ENCODE results near the gene ARGLU1. TPM values are rescaled to one million over a fixed set of nuclear protein-coding genes. Genes with fewer than 3 reads are reported as not detected.
"Not testable (repeated sequence)": the region's sequence is repeated elsewhere in the genome, so short reads cannot be mapped to it uniquely, and the experiment has no call there.

Gene ARGLU1
- polyA plus RNA-seq, 1 donor (not counting 4 experiments of a cell fraction or from before 2014, with no cell fraction given) = 96.8 TPM

DNA sequence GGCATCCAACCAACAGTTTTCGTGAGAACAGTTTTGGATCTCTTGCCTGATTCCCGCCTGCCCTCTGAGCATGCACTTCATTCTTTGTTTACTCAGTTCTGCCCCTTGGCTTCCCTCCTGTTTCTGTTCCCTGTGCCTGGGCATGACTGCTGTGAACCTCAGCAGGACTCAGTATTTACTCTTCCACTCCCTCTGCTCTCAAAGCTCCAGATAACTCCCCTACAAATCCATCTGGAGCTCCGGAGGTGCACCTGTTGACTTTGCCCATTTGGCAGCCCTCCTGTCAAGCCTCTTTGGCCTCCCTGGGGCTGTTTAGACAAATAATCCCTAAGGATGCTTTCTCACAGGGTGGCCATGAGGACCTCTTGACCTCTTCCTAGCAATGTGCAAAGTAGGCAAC lies 34.2 kb upstream of the ARGLU1 start:
- Histone ChIP-seq H3K4me1 (ENCODE audit: control insufficient read depth, extremely low read depth, insufficient read depth, low read length) (peaks cover 4% of the 10 kb centered on the region), H2AFZ (ENCODE audit: control insufficient read depth, low read length) (no peak overlapping the region), H3K9me1 (ENCODE audit: control insufficient read depth, extremely low read depth, insufficient read depth, low read length) (no peaks in the 10 kb centered on the region), H3K27me3 (ENCODE audit: control insufficient read depth, extremely low read depth, insufficient read depth, low read length) (no peaks in the 10 kb centered on the region), H3K9ac (ENCODE audit: control insufficient read depth, extremely low read depth, insufficient read depth, low read length) (no peak overlapping the region), H3K4me3 (ENCODE audit: control insufficient read depth in 2 of 3, extremely low read depth in 1 of 3, insufficient read depth in 2 of 3, low read depth in 1 of 3, low read length in 3 of 3) (no peak overlapping the region), H3K4me2 (ENCODE audit: control insufficient read depth, extremely low read depth, insufficient read depth, low read depth, low read length) (no peak overlapping the region), H3K79me2 (ENCODE audit: control insufficient read depth, insufficient read depth, low read length) (no peaks in the 10 kb centered on the region), H3K36me3 (ENCODE audit: control insufficient read depth in 2 of 2, extremely low read depth in 1 of 2, insufficient read depth in 2 of 2, low read length in 2 of 2) (no peaks in the 10 kb centered on the region), H3K9me3 (ENCODE audit: control insufficient read depth, low read depth, low read length) (no peaks in the 10 kb centered on the region), H3K27ac (ENCODE audit: control insufficient read depth, insufficient read depth, low read length) (no peak overlapping the region), H4K20me1 (ENCODE audit: control insufficient read depth, extremely low read depth, insufficient read depth, low read length) (no peaks in the 10 kb centered on the region)
- TF ChIP-seq, protein P1, sequence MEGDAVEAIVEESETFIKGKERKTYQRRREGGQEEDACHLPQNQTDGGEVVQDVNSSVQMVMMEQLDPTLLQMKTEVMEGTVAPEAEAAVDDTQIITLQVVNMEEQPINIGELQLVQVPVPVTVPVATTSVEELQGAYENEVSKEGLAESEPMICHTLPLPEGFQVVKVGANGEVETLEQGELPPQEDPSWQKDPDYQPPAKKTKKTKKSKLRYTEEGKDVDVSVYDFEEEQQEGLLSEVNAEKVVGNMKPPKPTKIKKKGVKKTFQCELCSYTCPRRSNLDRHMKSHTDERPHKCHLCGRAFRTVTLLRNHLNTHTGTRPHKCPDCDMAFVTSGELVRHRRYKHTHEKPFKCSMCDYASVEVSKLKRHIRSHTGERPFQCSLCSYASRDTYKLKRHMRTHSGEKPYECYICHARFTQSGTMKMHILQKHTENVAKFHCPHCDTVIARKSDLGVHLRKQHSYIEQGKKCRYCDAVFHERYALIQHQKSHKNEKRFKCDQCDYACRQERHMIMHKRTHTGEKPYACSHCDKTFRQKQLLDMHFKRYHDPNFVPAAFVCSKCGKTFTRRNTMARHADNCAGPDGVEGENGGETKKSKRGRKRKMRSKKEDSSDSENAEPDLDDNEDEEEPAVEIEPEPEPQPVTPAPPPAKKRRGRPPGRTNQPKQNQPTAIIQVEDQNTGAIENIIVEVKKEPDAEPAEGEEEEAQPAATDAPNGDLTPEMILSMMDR (optimal IDR thresholded peaks at IDR 0.05 in 1 of 3, IDR thresholded peaks at IDR 0.05 in 1 of 3, conservative IDR thresholded peaks at IDR 0.05 in 1 of 3; ENCODE audit: extremely low read depth in 1 of 3, insufficient read depth in 2 of 3, low read length in 3 of 3) = no peak
- DNase-seq (ENCODE audit: low read depth, low spot score) (no peak), FAIRE-seq (no peak)
- dilution Hi-C loops (cut with MboI; ENCODE audit: extremely low pct_ligation_motif_present, low sequenced_read_pairs) = no loop called here

DNA sequence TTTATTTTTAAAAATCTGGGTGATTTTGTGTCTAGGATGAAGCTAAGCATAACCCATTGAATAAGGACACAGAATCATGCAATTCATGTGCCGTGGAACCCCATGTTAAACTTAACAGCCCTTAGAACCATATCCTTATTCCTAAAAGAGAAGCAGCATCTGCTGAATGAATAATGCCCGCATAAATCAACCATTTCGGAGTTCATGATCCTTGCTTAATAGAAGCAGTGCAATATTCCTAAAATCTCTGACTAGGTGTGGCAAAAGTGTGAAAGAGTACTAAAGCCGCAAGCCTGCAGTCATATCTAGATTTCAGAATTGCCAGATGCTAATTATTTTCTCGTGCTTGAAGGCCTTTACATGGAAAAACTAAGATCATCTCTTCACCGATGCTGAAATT lies 33.6 kb upstream of the ARGLU1 start:
- no peak for FAIRE-seq
- dilution Hi-C loops (cut with MboI; ENCODE audit: extremely low pct_ligation_motif_present, low sequenced_read_pairs) = no loop called here

DNA sequence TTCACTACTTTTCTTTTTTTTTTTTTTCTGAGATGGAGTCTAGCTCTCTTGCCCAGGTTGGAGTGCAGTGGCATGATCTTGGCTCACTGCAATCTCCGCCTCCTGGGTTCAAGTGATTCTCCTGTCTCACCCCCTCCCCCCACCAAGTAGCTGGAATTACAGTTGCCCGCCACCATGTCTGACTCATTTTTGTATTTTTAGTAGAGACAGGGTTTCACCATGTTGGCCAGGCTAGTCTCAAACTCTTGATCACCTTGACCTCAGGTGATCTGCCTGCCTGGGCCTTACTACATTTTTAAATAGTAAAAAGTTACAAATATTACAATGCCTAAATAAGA lies 32.8 kb upstream of the ARGLU1 start:
- H3K9me3 ChIP-seq (ENCODE audit: control insufficient read depth, low read depth, low read length); dilution Hi-C loops (cut with MboI; ENCODE audit: extremely low pct_ligation_motif_present, low sequenced_read_pairs); H4K20me1 ChIP-seq (ENCODE audit: control insufficient read depth, extremely low read depth, insufficient read depth, low read length); H3K9ac ChIP-seq (ENCODE audit: control insufficient read depth, extremely low read depth, insufficient read depth, low read length); DNase-seq (ENCODE audit: low read depth, low spot score); H3K27ac ChIP-seq (ENCODE audit: control insufficient read depth, insufficient read depth, low read length); H3K4me1 ChIP-seq (ENCODE audit: control insufficient read depth, extremely low read depth, insufficient read depth, low read length); H2AFZ ChIP-seq (ENCODE audit: control insufficient read depth, low read length); H3K4me2 ChIP-seq (ENCODE audit: control insufficient read depth, extremely low read depth, insufficient read depth, low read depth, low read length); H3K9me1 ChIP-seq (ENCODE audit: control insufficient read depth, extremely low read depth, insufficient read depth, low read length); H3K27me3 ChIP-seq (ENCODE audit: control insufficient read depth, extremely low read depth, insufficient read depth, low read length); H3K4me3 ChIP-seq (ENCODE audit: control insufficient read depth in 2 of 3, extremely low read depth in 1 of 3, insufficient read depth in 2 of 3, low read depth in 1 of 3, low read length in 3 of 3); FAIRE-seq; H3K36me3 ChIP-seq (ENCODE audit: control insufficient read depth in 2 of 2, extremely low read depth in 1 of 2, insufficient read depth in 2 of 2, low read length in 2 of 2); H3K79me2 ChIP-seq (ENCODE audit: control insufficient read depth, insufficient read depth, low read length): not testable (repeated sequence)

More for the DNA sequence above, 33.6 kb upstream of the ARGLU1 start:
- H3K27me3 ChIP-seq (ENCODE audit: control insufficient read depth, extremely low read depth, insufficient read depth, low read length) = no peaks in the 10 kb centered on the region
- TF ChIP-seq, protein P1 (optimal IDR thresholded peaks at IDR 0.05 in 1 of 3, IDR thresholded peaks at IDR 0.05 in 1 of 3, conservative IDR thresholded peaks at IDR 0.05 in 1 of 3; ENCODE audit: extremely low read depth in 1 of 3, insufficient read depth in 2 of 3, low read length in 3 of 3) = no peak
- TF ChIP-seq EZH2 (IDR thresholded peaks at IDR 0.05; ENCODE audit: low read length) = no peak
- H3K36me3 ChIP-seq (ENCODE audit: control insufficient read depth in 2 of 2, extremely low read depth in 1 of 2, insufficient read depth in 2 of 2, low read length in 2 of 2) = no peaks in the 10 kb centered on the region
- no peak for DNase-seq (ENCODE audit: low read depth, low spot score)
- H3K9ac ChIP-seq (ENCODE audit: control insufficient read depth, extremely low read depth, insufficient read depth, low read length) = no peak overlapping the region
- no peaks in the 10 kb centered on the region for H3K9me3 ChIP-seq (ENCODE audit: control insufficient read depth, low read depth, low read length)
- H3K9me1 ChIP-seq (ENCODE audit: control insufficient read depth, extremely low read depth, insufficient read depth, low read length) = no peaks in the 10 kb centered on the region
- H3K79me2 ChIP-seq (ENCODE audit: control insufficient read depth, insufficient read depth, low read length) = no peaks in the 10 kb centered on the region
- H4K20me1 ChIP-seq (ENCODE audit: control insufficient read depth, extremely low read depth, insufficient read depth, low read length) = no peaks in the 10 kb centered on the region
- H3K27ac ChIP-seq (ENCODE audit: control insufficient read depth, insufficient read depth, low read length) = no peak overlapping the region
- no peak overlapping the region for H3K4me2 ChIP-seq (ENCODE audit: control insufficient read depth, extremely low read depth, insufficient read depth, low read depth, low read length)
- H3K4me1 ChIP-seq (ENCODE audit: control insufficient read depth, extremely low read depth, insufficient read depth, low read length) = peaks cover 4% of the 10 kb centered on the region
- no peak overlapping the region for H3K4me3 ChIP-seq (ENCODE audit: control insufficient read depth in 2 of 3, extremely low read depth in 1 of 3, insufficient read depth in 2 of 3, low read depth in 1 of 3, low read length in 3 of 3)
- H2AFZ ChIP-seq (ENCODE audit: control insufficient read depth, low read length) = no peak overlapping the region
